Trophoblast cell (in vitro differentiated cells and primary cell): Measurements from ENCODE around the gene DENND1A.

ENCODE experiments used
- DNase-seq, 2 donors: peaks; one replicate each; pipeline ENCODE4 v3.0.0-alpha.2; 2016
- H2AFZ ChIP-seq: 2 replicates; pipeline ENCODE4 v1.6.1; 2013; ENCODE audit warnings: low read length, moderate library complexity, mild to moderate bottlenecking; ENCODE audit not compliant: insufficient read depth, poor library complexity
- H2AK5ac ChIP-seq: 2 replicates; pipeline ENCODE4 v1.6.1; 2013; ENCODE audit warnings: mild to moderate bottlenecking, low read length
- H2BK120ac ChIP-seq: 2 replicates; pipeline ENCODE4 v1.6.1; 2013; ENCODE audit warnings: low read length, mild to moderate bottlenecking, moderate library complexity; ENCODE audit not compliant: insufficient read depth, poor library complexity
- H2BK12ac ChIP-seq: 2 replicates; pipeline ENCODE4 v1.6.1; 2013; ENCODE audit warnings: mild to moderate bottlenecking, low read length, moderate library complexity
- H2BK5ac ChIP-seq: 2 replicates; pipeline ENCODE4 v1.6.1; 2013; ENCODE audit warnings: low read length, low read depth, moderate library complexity, mild to moderate bottlenecking; ENCODE audit not compliant: poor library complexity
- H3K14ac ChIP-seq: 2 replicates; pipeline ENCODE4 v1.6.1; 2013; ENCODE audit warnings: mild to moderate bottlenecking, low read length
- H3K18ac ChIP-seq: 2 replicates; pipeline ENCODE4 v1.6.1; 2013; ENCODE audit warnings: mild to moderate bottlenecking, low read length
- H3K23ac ChIP-seq: 2 replicates; pipeline ENCODE4 v1.6.1; 2013; ENCODE audit warnings: low read length
- H3K27ac ChIP-seq: 2 replicates; pipeline ENCODE4 v1.5.1; 2013; ENCODE audit warnings: low read depth, mild to moderate bottlenecking, inconsistent platforms, low read length, moderate library complexity
- H3K27me3 ChIP-seq: 2 replicates; pipeline ENCODE4 v1.6.1; 2013; ENCODE audit warnings: inconsistent platforms, mild to moderate bottlenecking, low read length, moderate library complexity; ENCODE audit not compliant: insufficient read depth
- H3K36me3 ChIP-seq, 2 experiments: 1 replicate in 1 of 2; 2 replicates in 1 of 2; pipeline ENCODE4 v1.6.1; 2013; ENCODE audit warnings: low read length in 2 of 2, mild to moderate bottlenecking in 2 of 2, moderate library complexity in 1 of 2; ENCODE audit not compliant: insufficient read depth in 2 of 2, control insufficient read depth in 1 of 2
- H3K4ac ChIP-seq: 2 replicates; pipeline ENCODE4 v1.6.1; 2013; ENCODE audit warnings: low read depth, mild to moderate bottlenecking, low read length, moderate library complexity
- H3K4me1 ChIP-seq, 2 experiments: 1 replicate in 1 of 2; 2 replicates in 1 of 2; pipeline ENCODE4 v1.6.1; 2013; ENCODE audit warnings: low read length in 2 of 2, mild to moderate bottlenecking in 2 of 2, moderate library complexity in 1 of 2; ENCODE audit not compliant: insufficient read depth in 2 of 2, control insufficient read depth in 1 of 2
- H3K4me2 ChIP-seq: 2 replicates; pipeline ENCODE4 v1.6.1; 2013; ENCODE audit warnings: inconsistent platforms, mild to moderate bottlenecking, low read length, moderate library complexity
- H3K4me3 ChIP-seq: 2 replicates; pipeline ENCODE4 v1.5.1; 2013; ENCODE audit warnings: mild to moderate bottlenecking, low read depth, low read length, inconsistent platforms
- H3K79me1 ChIP-seq: one replicate; pipeline ENCODE4 v1.6.1; 2013; ENCODE audit warnings: low read length
- H3K79me2 ChIP-seq: 2 replicates; pipeline ENCODE4 v1.6.1; 2013; ENCODE audit warnings: low read length, mild to moderate bottlenecking; ENCODE audit not compliant: control insufficient read depth, insufficient read depth, poor library complexity
- H3K9ac ChIP-seq: 2 replicates; pipeline ENCODE4 v1.6.1; 2013; ENCODE audit warnings: mild to moderate bottlenecking, low read length
- H3K9me3 ChIP-seq: 2 replicates; pipeline ENCODE4 v1.6.1; 2013; ENCODE audit warnings: low read depth, mild to moderate bottlenecking, control low read depth, inconsistent platforms, low read length; ENCODE audit not compliant: insufficient read depth
- H4K12ac ChIP-seq: 2 replicates; pipeline ENCODE4 v1.6.1; 2013; ENCODE audit warnings: low read depth, mild to moderate bottlenecking, low read length, moderate library complexity
- H4K8ac ChIP-seq: 2 replicates; pipeline ENCODE4 v1.6.1; 2013; ENCODE audit warnings: low read depth, mild to moderate bottlenecking, low read length, moderate library complexity
- H4K91ac ChIP-seq: one replicate; pipeline ENCODE4 v1.6.1; 2013; ENCODE audit warnings: low read depth, mild to moderate bottlenecking, low read length, moderate library complexity
- WGBS: extraction: QIAGEN DNeasy Blood & Tissue Kit; methylation state at CpG from one replicate; pipeline ENCODE4 v1.1.7; 2013; ENCODE audit warnings: missing lambda C conversion rate; ENCODE audit not compliant: insufficient read length, insufficient coverage; ENCODE audit errors: extremely low coverage; 5-methylcytosine and 5-hydroxymethylcytosine counted together

Gene DENND1A

GRCh38 chr9:123419091-123419490 lies 510.8 kb downstream of the DENND1A start:
- Histone ChIP-seq H3K27ac (no peak overlapping the region), H3K4me2 (no peak overlapping the region), H3K9me3 (peaks cover 2% of the 10 kb centered on the region), H2BK120ac (no peak overlapping the region), H4K12ac (no peak overlapping the region), H2AK5ac (no peak overlapping the region), H3K79me2 (no peaks in the 10 kb centered on the region), H3K27me3 (no peaks in the 10 kb centered on the region), H2BK12ac (no peak overlapping the region), H3K14ac (no peak overlapping the region), H2AFZ (no peak overlapping the region), H3K23ac (no peak overlapping the region), H3K18ac (no peak overlapping the region), H3K9ac (no peak overlapping the region), H4K8ac (no peak overlapping the region), H3K4ac (no peak overlapping the region), H3K36me3 (no peaks in the 10 kb centered on the region), H2BK5ac (no peak overlapping the region), H3K4me1 (peaks cover 17 to 20% of the 10 kb centered on the region in 2 experiments), H4K91ac (no peak overlapping the region), H3K79me1 (no peaks in the 10 kb centered on the region), H3K4me3 (no peak overlapping the region)
- WGBS: no CpG with 5 or more reads among the region's 4 CpGs
- DNase-seq: no peak

DNA sequence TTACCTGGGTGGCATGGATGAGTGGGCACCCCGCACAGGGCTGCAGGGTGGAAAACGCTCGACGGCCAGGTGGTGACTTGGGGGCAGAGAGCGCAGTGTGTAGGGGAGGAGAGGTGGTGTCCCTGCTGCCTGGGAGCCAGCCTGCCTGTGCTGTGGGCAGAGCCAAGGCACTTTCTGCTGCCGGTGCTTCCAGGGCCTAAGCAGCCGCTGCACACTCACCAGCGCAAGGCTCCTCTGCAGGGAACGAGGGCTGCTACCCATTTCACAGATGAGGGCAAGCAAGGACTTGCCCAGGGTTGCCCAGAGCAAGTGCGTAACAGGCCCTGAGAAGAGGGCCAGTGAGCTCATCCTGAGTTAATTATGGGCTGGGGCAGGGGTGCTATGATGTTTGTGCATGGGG lies 511.4 kb downstream of the DENND1A start:
- H3K4ac ChIP-seq: no peak overlapping the region
- H4K8ac ChIP-seq: no peak overlapping the region
- H3K79me1 ChIP-seq: no peaks in the 10 kb centered on the region
- no peak overlapping the region for H4K12ac ChIP-seq
- no peaks in the 10 kb centered on the region for H3K27me3 ChIP-seq
- H3K36me3 ChIP-seq: no peaks in the 10 kb centered on the region
- no peak overlapping the region for H2BK120ac ChIP-seq
- no peak for DNase-seq
- no peak overlapping the region for H4K91ac ChIP-seq
- no peak overlapping the region for H2AFZ ChIP-seq
- no peak overlapping the region for H3K18ac ChIP-seq
- no peak overlapping the region for H2AK5ac ChIP-seq
- WGBS: no CpG with 5 or more reads among the region's 10 CpGs
- no peak overlapping the region for H3K9ac ChIP-seq
- H3K14ac ChIP-seq: no peak overlapping the region
- no peak overlapping the region for H3K23ac ChIP-seq
- H3K4me3 ChIP-seq: no peak overlapping the region
- peaks cover 17 to 18% of the 10 kb centered on the region in 2 experiments for H3K4me1 ChIP-seq
- no peak overlapping the region for H2BK12ac ChIP-seq
- H3K79me2 ChIP-seq: no peaks in the 10 kb centered on the region
- H3K27ac ChIP-seq: no peak overlapping the region
- H3K4me2 ChIP-seq: no peak overlapping the region
- no peak overlapping the region for H2BK5ac ChIP-seq
- H3K9me3 ChIP-seq: peaks cover 2% of the 10 kb centered on the region

DNA sequence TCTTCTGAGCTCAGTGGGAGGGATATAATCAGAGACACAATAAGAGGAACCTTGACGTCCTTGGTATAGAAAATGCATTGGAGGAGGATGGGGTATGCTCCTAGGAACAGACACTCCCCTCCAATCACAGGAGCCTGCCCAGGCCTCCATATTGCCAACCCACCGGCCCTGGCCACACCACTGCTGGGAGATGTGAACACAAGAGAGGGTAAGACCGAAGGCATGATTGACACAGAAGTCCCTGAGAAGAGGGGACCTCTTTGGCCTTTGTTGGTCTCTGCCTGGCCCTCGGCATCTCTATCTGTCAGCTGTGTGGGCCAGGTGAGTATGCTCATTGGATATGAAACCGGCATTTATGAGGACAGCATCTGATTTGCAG lies 511.9 kb downstream of the DENND1A start:
- Histone ChIP-seq H3K27ac (no peak overlapping the region), H3K9me3 (peaks cover 2% of the 10 kb centered on the region), H3K27me3 (no peaks in the 10 kb centered on the region), H3K4me1 (peaks cover 13 to 14% of the 10 kb centered on the region in 2 experiments), H3K79me1 (no peaks in the 10 kb centered on the region), H3K4me3 (no peak overlapping the region), H3K36me3 (no peaks in the 10 kb centered on the region), H2BK120ac (no peak overlapping the region), H3K4me2 (no peak overlapping the region), H3K9ac (no peak overlapping the region), H3K23ac (no peak overlapping the region), H4K91ac (no peak overlapping the region), H2BK5ac (no peak overlapping the region), H2BK12ac (no peak overlapping the region), H2AK5ac (no peak overlapping the region), H2AFZ (no peak overlapping the region), H3K4ac (no peak overlapping the region), H3K79me2 (no peaks in the 10 kb centered on the region), H4K8ac (no peak overlapping the region), H3K18ac (no peak overlapping the region), H4K12ac (no peak overlapping the region), H3K14ac (no peak overlapping the region)
- no peak for DNase-seq
- WGBS: no CpG with 5 or more reads among the region's 5 CpGs

DNA sequence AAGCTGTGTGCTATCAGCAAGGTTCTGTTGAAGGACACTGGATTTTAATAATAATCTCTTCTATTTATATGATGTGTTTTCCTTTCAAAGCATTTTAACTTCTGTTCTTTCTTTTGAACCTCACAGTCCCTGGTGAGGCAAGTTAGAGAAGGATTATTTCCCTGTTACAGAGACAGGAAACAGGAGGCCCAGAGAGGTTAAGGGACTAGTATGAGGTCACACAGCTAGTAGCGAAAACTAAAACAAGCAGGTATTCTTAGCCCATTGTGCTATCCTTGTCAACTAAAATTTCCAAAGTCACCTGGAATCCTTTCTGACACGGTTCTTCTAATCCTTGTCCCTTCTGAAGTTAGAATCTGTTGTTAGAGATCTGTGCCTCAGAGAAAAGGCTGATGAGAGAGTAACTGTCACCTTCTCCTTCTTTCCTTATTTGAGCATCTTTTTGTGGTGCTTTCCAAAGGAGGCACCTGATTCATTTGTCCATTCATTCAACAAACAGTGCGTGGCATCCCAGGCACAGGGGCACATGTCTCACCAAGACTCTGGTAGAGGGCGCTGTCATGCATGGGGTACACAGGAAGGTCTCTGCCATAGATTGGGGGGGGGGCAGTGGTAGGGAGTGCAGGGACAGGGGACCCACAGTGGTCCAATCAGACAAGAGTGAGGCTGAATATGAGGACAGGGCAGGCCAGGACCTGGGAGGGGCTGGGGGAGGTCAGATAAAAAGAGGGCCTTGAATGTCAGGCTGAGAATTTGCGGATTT lies 512.5 kb downstream of the DENND1A start:
- H2BK5ac ChIP-seq: no peak overlapping the region
- H3K14ac ChIP-seq: no peak overlapping the region
- no peak overlapping the region for H2AFZ ChIP-seq
- H3K9me3 ChIP-seq: peaks cover 2% of the 10 kb centered on the region
- H3K4me3 ChIP-seq: no peak overlapping the region
- H2BK120ac ChIP-seq: no peak overlapping the region
- no CpG with 5 or more reads among the region's 5 CpGs for WGBS
- no peaks in the 10 kb centered on the region for H3K36me3 ChIP-seq
- H4K12ac ChIP-seq: no peak overlapping the region
- H3K4ac ChIP-seq: no peak overlapping the region
- H3K27me3 ChIP-seq: no peaks in the 10 kb centered on the region
- peaks cover 7 to 8% of the 10 kb centered on the region in 2 experiments for H3K4me1 ChIP-seq
- no peak for DNase-seq
- no peak overlapping the region for H3K23ac ChIP-seq
- no peak overlapping the region for H2BK12ac ChIP-seq
- H4K91ac ChIP-seq: no peak overlapping the region
- no peak overlapping the region for H2AK5ac ChIP-seq
- no peak overlapping the region for H3K4me2 ChIP-seq
- no peak overlapping the region for H3K18ac ChIP-seq
- no peak overlapping the region for H3K9ac ChIP-seq
- H4K8ac ChIP-seq: no peak overlapping the region
- H3K27ac ChIP-seq: no peak overlapping the region
- no peaks in the 10 kb centered on the region for H3K79me2 ChIP-seq
- no peaks in the 10 kb centered on the region for H3K79me1 ChIP-seq
